NCI-H128 (cell line): ENCODE data around the gene RBFOX1.

Experiments used
- DNase-seq: peaks from one replicate; lab custom pipeline; 2025; ENCODE audit not compliant: unreplicated experiment; lab: John Stamatoyannopoulos, UW

Gene RBFOX1

GRCh38 chr16:7372095-7372494, 39.5 kb downstream of the RBFOX1 start:
- DNase-seq: no peak

DNA sequence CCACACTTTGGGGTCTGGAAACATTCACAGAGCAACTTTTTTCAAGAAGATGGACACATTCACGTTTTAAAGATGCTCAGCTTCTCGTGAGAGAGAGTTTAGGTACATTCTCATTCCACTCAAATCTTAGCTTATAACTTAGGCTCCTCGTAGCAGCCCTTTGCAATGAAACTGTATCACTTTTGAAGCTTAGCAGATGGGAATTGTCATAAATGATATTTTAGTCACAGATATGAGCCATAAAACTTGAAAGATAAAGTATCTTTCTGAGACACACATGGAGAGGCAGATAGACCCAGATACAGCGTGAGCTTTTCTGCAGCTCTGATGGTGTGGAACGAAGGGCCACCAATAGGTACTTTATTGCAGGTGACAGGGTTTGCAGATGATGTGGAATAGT, 41.1 kb downstream of the RBFOX1 start:
- DNase-seq: no peak

DNA sequence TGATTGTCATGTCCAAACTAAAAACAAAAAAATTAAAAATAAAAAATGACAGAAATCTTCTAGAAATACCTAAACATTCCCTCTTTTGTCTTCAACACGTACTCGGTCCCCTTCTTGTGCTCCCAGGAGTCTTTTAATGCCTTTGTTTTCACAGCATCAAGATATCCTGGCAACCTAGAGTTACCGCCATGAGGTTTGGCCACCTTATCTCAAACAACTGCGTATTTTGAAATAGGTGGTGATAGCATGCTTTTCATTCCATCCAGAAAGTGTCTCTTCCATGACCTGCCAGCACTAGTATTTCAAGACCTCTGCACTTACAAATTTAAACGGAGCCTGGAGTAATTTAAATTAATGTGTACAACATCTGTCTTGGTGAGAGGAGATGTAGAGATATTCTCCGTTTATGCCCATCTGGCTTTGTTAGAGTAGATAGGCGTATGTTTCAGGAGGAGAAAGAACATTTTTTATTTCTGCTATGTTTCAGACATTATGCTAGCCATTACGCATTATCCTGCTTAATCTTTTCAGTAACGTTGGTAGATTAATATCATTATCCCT, 42.0 kb downstream of the RBFOX1 start:
- DNase-seq: no peak

GRCh38 chr16:7376227-7376626, 43.6 kb downstream of the RBFOX1 start:
- no peak for DNase-seq

DNA sequence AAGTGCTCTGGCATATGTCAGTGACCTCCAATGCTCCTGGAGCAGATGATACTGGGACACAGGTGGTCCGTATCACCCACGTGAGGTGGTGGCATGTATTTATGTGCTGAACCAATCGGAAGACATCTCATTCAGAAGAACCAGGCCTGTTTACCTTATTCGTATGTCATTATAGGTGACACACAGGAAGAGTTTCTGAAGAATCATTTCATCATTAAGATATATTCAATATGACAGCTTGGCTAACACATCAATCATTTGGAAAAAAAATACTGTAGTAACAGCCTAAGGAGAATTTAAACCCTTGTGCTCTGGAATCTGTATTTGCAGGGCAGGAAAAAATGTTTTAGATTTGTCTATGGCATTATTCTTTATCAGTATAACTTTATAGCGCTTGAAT, 44.6 kb downstream of the RBFOX1 start:
- DNase-seq: no peak

GRCh38 chr16:7378024-7378695, 45.5 kb downstream of the RBFOX1 start:
- DNase-seq: no peak

DNA sequence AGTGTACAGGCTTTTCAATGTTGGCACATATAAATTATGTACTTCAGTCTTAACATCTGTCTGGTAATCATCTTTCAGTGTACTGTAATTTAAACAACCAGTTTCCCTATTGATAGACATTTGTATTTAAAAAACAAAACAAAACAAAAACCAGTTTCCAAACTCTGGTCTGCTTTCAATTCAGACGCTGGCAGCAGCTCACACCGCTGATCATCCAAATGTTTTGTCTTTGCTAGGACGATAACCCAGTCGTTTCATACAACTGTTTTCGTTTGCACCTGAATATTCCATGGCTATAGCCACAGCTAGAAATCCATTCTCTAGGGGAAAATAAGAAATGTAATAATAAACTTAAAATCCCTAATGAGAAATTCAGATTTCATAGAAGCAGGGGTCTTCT, 47.8 kb downstream of the RBFOX1 start:
- DNase-seq: no peak

DNA sequence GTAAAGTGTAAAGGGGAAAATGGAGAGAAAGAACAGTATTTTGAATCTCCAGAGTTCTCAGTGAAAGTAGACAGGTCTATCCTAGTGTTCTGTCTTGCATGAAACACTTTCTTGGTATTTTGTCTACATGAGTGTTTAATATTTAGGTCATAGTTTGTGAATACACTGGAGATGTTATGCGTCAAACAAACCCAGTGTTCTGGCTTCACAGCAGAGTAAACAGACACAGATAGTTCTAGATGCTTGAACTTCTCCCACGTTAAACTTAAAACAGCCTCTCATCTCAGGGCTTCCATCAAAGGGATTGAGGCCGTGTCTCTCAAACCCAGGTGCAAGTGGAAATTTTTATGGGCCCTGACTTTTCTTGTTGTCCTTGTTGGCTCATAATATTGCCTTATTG, 48.3 kb downstream of the RBFOX1 start:
- no peak for DNase-seq

DNA sequence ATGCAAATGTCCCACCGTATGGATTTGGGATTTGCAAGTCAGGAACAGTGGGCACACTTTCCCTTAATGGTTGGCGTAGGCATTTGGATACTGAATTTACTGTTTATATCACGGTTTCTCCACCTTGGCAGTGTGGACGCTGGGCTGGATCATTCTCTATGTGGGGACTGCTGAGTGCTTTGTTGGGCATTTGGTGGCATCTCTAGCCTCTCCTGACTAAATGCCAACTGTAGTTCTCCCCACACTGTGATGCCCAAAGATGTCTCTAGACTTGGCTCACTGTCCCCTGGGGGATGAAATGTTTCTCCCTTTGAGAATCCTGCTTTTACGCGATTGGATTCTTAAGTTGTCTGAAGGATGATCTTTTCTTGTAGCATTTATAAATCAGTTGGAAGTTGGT, 49.0 kb downstream of the RBFOX1 start:
- no peak for DNase-seq

- DNase-seq: no peak
These were observed 49.9 kb downstream of the RBFOX1 start for GRCh38 chr16:7382521-7382920.

GRCh38 chr16:7390974-7391373, 58.3 kb downstream of the RBFOX1 start:
- no peak for DNase-seq

DNA sequence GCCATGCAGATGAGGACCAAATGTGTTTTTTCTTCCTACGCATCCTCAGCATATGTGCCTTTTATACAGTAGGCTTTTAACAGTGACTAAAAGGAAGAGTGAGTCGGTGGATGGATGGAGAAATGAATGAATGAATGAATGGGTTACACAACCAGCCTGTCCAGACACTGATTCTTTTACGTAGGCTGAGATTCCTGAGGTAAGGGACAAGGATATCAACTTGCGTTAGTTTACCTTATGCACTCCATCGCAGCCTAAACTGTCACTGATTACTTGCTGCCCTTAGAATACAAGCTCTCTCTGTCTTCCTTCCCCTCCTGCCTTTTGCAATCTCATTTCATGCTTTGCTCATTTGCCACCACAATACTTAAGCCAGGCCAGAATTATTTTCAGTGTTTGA, 59.0 kb downstream of the RBFOX1 start:
- DNase-seq: no peak

DNA sequence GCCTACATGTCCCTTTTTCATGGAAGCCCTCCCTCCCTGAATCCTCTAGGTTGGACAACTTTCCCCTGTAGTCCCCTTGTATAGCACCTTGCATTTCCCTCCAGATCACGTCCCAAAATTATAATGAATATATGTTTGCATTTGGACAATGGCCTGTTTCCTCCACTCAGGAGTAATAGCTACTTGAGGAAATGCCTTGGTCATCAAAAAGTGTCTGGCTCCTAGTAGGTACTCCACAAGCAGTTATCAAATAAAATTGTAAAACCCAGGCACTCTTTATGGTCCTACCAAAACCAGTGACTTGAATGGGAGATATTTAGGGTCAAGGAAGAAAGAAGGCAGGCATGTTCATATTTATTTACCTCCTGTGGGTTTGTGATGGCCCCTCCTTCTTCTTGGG, 59.6 kb downstream of the RBFOX1 start:
- DNase-seq: no peak

GRCh38 chr16:7393680-7394079, 61.0 kb downstream of the RBFOX1 start:
- DNase-seq: no peak

GRCh38 chr16:7394720-7395336, 62.2 kb downstream of the RBFOX1 start:
- DNase-seq: no peak

DNA sequence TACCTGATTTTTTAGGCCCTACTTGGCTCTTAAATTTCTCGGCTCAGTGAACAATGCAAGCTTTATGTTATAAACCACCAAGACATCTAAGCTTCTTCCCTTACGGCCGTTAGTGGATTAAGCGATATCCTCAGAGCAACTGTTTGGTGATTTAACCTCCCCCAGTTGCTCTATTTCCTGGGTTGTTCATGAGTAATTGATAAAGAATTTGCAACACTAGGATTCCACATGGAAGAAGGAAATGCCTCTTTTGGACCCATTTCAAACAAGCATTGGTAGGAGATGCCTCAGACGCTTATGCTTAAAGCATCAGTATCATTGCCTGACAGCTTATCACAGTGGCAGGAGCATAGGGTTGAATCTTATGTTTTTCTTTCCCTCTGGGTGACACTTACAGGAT, 65.3 kb downstream of the RBFOX1 start:
- no peak for DNase-seq

GRCh38 chr16:7398536-7398935, 65.9 kb downstream of the RBFOX1 start:
- DNase-seq: no peak

DNA sequence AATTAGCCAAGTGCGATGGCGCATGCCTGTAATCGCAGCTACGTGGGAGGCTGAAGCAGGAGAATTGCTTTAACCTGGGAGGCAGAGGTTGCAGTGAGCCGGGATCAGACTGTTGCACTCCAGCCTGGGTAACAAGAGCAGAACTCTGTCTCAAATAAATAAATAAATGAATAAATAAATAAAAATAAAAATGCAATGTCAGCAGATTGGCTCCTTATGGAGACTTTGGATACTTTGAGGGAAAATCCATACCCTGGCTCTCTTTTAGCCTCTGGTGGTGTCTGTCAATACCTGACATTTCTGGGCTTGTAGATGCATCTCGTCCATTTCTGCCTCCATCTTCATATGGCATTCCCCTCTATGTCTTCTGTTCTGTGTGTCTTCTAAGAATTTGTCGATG, 66.7 kb downstream of the RBFOX1 start:
- DNase-seq: no peak

DNA sequence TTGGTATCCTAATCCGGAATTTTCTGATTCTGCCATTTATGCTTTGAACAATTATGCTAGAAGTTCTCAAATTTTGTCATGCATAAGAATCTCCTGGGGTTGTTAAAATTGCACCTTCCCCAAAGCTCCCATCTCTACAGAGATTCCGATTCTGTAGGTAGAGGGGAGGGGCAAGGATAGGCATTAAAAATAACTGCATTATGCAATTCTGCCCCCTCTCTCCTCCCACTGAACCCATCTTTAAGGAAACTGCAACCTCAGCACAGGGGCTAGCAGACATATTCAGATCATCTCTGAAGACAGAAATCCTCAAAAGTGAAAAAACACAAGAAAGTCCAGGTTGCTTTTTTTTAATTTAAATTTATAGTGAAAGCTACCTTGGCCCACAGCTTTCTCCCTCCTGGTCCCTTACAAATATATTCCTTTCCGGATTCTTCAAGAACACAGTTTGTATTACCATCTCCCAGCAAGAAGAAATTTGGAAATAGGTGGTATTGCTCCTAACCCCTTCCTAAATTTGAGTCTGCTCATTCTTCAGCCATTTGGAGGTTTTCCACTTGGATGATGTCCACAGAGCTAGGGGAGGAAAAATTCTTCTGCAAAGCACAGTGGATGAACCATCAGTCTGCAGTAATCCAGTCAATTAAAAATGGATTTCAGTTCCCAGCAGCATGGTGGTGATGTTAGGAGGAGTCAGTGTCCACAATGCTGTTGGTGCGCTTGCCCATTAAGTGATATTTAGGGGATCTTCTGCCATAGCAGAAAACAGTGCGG, 67.7 kb downstream of the RBFOX1 start:
- no peak for DNase-seq

- no peak for DNase-seq
These were observed 71.6 kb downstream of the RBFOX1 start for GRCh38 chr16:7404217-7404616.

GRCh38 chr16:7405166-7405565, 72.5 kb downstream of the RBFOX1 start:
- no peak for DNase-seq
